GM19351 (cell line): ENCODE results near the gene EED.
"Not testable (repeated sequence)": the region's sequence is repeated elsewhere in the genome, so short reads cannot be mapped to it uniquely, and the experiment has no call there.

Source experiments
- ATAC-seq: cut with Tn5 transposase; IDR thresholded peaks from one replicate; pipeline ENCODE4 v1.9.1; 2021; ENCODE audit warnings: mild to moderate bottlenecking, moderate library complexity; ENCODE audit not compliant: unreplicated experiment

Gene EED

DNA sequence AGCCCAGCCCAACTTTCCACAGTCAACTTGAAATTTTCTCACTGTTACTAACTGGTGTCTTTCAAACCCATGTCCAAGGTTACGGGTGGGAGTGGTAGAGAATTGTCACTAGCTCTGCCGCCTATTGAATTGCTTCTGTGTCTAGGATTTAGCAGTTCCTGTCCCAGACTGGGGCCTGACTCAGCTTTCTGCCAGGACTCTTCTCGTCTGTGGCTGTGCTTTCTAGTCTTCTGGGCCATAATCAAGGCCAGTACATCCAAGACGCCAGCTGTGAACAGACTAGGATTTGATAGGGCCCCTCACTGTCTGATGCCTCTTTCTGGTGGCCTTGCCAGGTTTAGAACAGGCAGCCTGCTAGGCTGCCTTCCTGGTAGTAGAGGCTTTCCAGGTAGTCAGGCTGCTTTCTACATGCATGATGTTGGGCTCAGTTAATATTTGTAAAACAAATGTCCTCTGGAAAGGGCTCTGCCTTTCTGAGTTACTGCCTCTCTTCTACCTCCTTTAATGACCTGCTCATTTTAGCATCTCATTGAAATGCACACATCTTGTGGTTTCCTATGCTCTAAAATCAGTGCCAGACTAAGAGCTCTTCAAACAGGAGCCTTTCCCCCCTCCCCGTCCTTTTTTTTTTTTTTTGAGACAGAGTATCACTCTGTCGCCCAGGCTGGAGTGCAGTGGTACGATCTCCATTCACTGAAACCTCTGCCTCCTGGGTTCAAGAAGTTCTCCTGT, 44.4 kb downstream of the EED start:
- no peak for ATAC-seq

DNA sequence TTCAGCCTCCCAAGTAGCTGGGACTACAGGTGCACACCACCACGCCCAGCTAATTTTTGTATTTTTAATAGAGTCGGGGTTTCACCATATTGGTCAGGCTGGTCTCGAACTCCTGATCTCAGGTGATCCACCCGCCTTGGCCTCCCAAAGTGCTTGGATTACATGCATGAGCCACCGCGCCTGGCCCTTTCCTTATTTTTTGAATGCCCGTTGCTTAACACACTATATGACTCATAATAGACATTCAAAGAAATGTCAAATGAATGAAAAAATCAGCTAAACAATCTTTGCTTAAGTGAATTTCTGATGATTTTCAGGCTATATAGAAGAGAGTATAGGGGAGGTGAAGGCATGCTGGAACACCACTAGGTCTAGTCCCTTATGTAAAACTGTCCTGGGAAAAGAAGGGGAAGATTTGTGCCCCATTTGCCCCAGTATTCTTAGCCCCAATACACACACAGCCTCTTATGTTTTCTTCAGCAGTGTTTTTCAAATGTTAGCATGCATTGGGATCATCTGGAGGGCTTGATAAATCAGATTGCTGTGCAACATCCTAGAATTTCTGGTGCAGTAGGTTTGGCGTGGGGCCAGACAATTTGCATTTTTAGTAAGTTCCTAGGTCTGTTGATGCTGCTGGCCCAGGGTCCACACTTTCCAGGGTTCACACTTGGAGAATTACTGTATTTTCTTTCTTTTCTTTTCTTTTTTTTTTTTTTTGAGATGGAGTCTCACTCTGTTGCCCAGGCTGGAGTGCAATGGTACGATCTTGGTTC, 45.1 kb downstream of the EED start:
- ATAC-seq: not testable (repeated sequence)

DNA sequence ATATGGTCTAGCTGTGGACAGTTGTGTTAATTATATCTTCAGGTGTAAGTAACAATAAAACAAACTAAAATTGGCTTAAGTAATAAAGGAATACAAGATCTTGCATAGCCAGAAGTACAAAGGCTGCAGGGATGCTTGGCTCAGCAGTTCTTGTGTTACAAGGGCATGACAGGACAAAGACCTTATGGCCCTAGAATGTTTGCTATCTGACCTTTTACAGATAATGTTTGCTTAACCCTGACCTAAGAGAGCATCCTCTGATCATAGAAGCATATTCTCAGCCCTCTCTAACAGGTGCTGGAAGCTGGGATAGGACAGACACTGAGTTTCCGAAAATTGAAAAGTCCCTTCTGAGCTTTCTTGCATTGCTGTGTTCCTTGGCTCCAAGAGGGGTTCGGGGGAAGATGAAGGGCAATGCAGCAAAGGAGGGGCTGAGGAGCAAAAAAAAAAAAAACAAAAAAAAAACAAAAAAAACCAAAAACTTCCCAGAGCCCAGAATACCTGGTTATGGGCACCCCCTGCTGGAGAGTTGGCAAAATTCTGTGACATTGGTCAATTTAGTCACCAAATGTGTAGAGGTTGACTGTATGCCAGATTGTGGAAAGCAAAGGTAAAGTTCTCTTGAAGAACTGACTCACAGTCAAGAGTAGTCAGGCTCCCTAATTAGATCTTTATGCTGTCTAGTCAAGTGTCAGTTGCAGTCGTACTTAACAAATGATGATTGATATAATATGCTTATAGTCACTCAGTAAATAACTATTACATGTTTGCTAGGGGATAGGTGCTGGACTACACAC, 47.1 kb downstream of the EED start:
- no peak for ATAC-seq

DNA sequence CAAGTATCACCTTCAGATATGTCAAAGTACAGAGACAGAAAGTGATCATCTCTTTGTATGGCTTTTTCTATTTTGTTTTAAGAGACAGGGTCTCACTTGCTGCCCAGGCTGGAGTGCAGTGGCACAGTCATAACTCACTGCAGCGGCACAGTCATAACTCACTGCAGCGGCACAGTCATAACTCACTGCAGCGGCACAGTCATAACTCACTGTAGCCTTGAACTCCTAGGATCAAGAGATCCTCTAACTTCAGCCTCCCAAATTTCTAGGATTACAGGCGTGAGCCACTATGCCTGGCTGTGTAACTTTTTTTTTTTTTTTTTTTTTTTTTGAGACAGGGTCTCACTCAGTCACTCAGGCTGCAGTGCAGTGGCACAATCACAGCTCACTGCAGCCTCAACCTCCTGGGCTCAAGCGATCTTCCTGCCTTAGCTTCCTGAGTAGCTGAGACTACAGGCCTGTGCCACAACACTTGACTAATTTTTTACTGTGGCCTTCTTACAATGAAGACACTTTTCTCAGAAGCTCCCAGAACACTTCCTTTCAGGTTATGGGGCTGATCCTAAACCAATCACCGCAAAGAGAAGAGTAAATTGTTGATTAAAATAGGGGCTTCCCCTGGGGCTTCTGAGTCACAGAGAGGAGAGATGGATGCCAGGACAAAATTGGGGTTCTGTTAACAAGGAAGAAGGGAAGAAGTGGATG, 48.5 kb downstream of the EED start:
- ATAC-seq: peak; percentile 76

DNA sequence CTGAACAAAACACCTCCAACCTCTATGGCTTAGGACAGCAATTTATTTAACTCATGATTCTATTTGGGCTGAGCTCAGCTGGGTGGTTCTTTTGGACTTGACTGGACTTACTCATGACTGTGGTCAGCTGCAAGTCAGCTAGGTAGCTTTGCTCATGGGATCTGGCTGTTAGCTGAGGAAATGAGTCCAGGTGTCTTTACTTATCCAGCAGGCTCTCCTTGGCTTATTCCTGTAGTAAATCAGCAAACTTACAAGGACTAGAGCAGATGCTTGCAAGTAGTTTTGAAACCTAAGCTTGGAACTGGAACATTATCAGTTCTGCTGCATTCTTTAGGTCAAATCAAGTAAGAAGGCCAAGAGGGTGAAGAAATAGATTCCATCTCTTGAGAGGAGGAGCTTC, 49.5 kb downstream of the EED start:
- ATAC-seq: no peak

DNA sequence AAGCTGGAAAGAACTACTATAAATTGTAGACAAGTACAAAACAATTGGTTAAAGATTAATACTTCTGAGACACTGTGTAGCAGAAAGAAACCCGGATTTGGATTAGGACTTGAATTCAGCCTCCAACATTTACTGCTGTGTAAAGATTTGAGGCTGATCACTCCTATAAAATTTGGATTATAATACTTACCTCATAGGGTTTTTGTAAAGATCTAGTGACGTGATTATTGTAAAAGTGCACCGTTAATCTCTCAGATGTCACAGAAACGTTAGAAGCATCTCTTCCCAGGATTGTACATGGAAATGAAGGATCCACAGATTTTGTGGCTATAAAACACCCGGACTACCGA, 57.2 kb downstream of the EED start:
- peak; percentile 32 for ATAC-seq

DNA sequence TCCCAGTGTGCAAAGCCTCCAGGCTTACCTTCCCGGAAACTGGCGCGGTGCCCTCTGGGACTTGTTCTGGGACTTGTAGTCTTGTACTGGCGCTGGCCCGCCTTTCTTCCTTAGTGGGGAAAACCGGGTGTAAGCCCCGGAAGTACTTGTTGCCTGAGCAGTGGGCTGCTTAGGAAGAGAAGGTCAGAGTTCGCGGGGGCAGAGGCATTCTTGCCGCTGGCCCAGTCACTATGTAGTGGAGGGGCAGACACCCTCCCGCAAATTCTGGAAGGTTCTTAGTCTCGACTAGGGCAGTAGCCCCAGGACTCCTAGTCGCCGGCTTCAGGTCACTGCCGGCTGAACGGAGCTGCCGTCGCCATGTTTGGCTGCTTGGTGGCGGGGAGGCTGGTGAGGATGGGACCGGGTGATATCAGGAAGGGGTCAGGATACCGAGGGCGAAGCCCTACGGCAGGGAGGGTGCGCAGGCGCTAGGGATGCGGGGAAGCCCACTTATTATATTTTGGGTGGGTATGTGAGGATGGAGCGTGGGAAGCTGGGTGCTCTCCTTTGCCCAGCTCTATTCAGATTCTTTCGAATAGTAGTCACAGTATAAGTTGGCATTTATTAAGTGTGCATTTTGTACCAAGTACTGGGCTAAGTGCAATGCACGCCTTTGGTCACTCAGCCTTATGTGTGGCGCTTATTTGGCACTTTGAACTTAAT, 57.7 kb downstream of the EED start, which contains the start of gene HIKESHI:
HIKESHI (plus strand) TSS at position 149 of the 702 bp plus-strand sequence; CDS start at position 358, 209 bp downstream.
- peak; percentile 98 for ATAC-seq

DNA sequence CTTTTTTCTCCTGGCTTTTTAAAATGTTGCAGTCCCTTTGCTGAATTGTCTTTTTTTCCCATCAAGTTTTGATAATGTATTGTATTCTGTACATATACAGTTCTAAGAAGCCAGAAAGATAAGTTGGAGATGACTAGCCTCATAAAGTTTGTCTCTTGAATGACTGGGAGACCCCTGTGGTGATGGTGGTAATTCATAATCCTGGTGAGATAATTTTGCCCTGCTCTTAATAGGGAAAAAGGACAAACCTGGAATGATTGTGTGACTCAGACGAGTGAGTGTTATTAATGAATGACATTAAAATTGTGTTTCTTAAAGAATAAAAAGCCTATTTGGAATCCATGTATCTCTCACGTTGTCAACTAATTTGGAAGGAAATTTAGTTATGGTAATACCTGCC, 58.7 kb downstream of the EED start:
- ATAC-seq: no peak

DNA sequence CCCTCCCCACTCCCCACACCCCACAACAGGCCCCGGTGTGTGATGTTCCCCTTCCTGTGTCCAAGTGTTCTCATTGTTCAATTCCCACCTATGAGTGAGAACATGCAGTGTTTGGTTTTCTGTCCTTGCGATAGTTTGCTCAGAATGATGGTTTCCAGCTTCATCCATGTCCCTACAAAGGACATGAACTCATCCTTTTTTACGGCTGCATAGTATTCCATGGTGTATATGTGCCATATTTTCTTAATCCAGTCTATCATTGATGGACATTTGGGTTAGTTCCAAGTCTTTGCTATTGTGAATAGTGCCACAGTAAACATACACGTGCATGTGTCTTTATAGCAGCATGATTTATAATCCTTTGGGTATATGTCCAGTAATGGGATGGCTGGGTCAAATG, 64.2 kb downstream of the EED start:
- ATAC-seq: not testable (repeated sequence)

DNA sequence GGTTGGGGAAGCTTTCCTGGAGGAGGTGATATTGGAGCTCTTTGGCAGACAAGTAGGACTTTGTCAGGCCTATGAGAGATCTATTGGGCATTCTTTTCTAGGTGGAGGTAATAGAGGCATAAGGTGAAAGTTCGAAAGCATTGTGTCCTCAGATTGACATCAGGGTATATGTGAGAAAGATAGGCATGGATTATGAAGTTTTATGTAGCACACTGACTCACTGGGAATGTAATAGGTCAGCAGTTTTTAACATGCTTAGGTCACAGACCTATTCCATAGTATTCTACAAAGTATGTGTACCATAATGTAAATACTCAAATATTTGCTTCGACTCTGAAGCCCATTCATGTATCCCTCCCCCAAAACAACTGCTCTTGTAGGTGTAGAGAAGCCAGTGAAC, 69.2 kb downstream of the EED start:
- ATAC-seq: no peak

DNA sequence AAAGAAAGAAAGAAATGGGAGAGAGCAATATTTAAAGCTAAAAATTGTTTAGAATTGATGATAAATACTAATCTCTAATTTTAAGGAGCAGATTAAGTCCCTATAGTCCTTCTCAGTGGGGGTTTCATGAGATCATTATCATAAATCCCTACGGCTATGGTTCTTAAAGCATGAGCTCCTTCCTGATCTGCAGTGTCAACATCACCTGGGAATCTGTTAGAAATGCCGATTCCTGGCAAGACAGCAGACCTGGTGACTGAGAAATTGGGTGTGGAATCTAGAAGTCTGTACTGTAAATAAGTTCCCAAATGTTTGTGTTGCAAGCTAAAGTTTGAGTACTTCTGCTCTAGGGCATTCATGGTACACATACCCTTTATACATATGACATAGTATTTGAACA, 70.1 kb downstream of the EED start:
- ATAC-seq: no peak
